NK-92 treated with Interleukin-12 subunit alpha and Interleukin-12 subunit beta, amount 100 ng/mL, for 24 hours (cell line): ENCODE measurements around the gene CFAP73.
"Not testable (repeated sequence)": the region's sequence is repeated elsewhere in the genome, so short reads cannot be mapped to it uniquely, and the experiment has no call there.

ENCODE experiments used
- DNase-seq: peaks from one replicate; lab custom pipeline; 2025; lab: John Stamatoyannopoulos, UW

The CFAP73 gene

GRCh38 chr12:113191227-113191626 lies 41.7 kb downstream of the CFAP73 start:
- DNase-seq: no peak

DNA sequence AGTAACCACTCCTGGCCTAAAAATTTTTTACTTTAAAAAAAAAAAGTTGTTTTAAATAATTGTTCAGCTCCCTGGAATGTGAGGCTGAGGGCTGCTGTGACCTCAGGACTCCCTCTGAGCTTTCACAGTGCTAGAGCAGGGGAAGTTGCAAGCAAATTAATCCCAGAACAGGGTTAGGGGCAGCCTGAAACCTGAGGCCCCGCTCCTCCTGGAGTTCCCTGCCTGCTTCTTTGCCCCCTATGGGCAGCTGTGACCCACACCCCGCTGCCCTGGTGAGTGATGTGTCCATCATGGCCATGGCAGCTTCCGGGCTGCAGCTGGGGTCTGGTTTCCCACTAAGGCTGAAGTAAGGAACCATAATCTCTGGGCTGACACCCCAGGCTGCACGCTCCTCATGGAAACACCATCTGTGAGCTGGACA lies 45.5 kb downstream of the CFAP73 start:
- no peak for DNase-seq

DNA sequence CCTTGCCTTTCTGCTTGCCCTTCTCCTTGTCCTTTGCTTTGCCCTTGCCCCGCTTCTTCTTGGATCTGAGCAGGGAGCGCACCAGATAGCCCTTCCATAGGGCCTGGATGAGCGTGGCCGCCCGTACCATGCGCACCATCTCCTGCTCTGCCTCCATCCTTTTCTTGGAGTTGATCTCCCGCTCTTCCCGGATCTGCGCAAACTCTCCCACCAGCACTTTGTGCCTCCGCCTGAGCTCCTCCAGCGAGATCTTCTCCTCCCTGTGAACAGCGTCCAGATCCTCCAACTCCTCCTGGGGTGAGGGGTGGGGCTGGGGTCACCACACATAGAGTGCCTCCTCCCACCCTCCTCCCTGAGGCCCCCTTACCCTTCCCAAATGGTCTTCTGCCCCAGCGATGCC lies 46.1 kb downstream of the CFAP73 start:
- no peak for DNase-seq

GRCh38 chr12:113196582-113196981 lies 47.1 kb downstream of the CFAP73 start:
- DNase-seq: no peak

- peak; percentile 14 for DNase-seq
Observed at GRCh38 chr12:113196990-113197389, 47.5 kb downstream of the CFAP73 start.

- no peak for DNase-seq
Observed at GRCh38 chr12:113197518-113198077, 48.1 kb downstream of the CFAP73 start.

DNA sequence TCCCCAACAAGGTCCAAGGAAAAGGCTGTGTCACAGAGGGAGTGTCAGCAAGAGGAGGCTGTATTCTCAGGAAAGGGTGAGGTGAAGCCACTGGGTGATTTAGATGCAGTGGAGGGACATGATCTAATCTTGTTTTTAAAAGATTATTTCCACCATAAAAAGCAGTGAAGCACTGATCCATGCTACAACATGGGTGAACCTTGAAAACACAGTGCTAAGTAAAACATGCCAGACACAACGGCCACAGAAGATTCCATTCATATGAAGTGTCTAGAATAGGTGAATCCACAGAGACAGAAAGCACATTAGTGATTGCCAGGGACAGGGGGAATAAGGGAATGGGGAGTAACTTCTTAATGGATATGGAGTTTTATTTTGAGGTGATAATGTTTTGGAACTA lies 48.8 kb downstream of the CFAP73 start:
- no peak for DNase-seq

GRCh38 chr12:113200021-113200797 lies 50.7 kb downstream of the CFAP73 start:
- no peak for DNase-seq

DNA sequence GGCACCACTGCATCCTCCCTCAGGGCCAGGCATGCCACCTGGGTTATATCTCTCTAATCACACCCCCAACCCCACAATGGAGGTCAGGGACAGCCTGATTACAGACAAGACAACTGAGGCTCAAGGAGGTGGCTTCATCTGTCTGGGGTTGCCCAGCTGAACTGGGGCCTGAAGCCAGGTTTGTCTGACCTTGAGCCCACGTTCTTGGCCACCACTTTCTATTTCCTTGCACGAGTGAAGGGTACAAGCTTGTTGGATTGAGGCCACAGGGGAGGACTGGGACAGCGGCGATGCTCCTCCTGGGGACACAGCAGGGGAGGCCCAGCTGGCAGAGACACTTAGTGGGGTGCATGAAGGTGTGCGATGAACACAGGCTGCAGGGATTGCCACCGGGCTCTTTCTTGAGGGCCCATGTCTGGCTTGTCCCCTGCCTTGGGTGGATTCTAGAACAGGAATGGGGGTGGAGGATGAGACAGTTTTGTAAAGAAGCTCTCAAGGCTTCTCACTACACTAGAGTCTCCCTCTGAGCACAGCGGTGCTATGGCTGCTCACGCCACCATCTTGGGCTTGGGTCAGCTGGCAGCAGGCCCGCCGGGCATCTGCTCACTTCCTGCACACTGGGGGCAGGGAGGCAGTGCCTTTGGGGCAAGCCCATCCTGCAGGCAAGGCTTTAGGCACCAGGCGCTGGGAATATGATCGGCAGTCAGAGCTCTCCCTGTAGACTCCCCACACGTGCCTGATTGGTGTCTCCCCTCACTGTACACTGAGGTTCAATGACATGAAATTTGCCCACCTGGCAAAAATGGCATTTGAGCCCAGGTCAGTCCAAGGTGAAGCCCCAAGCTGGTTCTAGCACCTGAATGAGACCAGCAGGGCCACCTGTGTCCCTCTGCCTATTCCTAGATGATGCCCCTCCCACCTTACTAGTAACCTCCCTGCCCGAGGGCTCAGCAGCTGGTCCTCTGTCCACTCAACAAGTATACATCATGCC lies 52.0 kb downstream of the CFAP73 start:
- no peak for DNase-seq

- DNase-seq: no peak
Observed at GRCh38 chr12:113202300-113203075, 53.0 kb downstream of the CFAP73 start.

GRCh38 chr12:113203852-113204760 lies 54.6 kb downstream of the CFAP73 start:
- DNase-seq: no peak

DNA sequence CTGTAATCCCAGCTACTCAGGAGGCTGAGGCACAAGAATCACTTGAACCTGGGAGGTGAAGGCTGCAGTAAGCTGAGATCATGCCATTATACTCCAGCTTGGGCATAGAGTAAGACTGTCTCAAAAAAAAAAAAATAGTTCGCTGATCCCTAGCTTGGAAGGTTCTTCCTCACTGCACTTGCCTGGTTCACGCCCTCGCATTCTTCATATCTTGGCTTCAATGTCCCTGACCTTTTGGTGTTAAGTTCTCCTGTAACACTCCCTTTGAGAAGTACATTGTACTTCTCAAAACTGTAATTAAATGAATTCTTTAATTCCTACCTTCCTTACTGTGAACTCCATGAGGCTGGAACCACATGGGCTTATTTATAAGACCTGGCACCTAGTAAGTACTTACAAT lies 55.3 kb downstream of the CFAP73 start:
- DNase-seq: no peak

- not testable (repeated sequence) for DNase-seq
Observed at GRCh38 chr12:113206802-113207201, 57.3 kb downstream of the CFAP73 start.

GRCh38 chr12:113207613-113208040 lies 58.1 kb downstream of the CFAP73 start:
- DNase-seq: no peak

DNA sequence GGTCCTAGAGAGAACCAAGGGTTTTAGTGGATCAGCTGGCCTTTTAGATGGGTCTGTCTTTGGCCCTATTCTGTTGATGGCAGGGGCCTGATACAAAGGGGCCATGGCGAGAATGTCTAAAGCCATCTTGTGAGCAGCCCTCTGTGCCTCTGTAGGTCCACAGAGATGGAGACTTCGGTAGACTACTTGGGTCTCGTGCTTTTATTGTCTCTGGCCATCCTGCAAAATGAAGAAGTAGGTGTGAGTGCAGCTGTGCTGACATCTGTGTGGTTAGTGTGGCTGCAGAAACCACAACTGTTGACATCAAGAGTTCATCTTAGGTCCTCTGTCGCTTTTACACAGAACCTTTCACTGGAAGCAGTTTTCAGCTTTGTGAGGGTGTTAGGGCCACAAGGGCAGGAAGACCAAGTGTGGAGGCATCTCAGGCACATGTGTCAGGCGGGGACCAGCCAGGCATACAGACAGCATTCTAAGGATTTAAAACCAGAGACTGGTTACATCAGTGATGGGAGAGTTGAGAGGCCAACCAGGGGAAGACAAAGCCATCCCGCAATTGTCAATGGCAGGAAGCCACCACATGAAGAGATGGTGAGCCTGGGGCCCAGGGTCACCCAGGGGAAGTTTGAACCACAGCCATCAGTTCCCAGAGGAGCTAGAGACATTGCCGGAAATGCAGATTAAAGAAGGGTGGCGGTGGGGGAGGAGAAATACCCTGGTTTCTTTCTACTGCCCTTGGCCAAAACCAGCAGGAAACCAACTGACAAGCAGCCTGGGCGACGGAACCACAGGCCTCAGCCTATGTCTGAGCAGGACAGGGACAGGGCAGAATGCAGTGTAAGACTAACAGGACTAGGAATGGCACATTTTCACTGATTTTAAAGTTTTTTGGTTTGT lies 58.8 kb downstream of the CFAP73 start:
- peak; percentile 75 for DNase-seq
